ENCODE measurements around the gene CXorf49.
"Not testable (repeated sequence)": the region's sequence is repeated elsewhere in the genome, so short reads cannot be mapped to it uniquely, and the experiment has no call there.

The CXorf49 gene

DNA sequence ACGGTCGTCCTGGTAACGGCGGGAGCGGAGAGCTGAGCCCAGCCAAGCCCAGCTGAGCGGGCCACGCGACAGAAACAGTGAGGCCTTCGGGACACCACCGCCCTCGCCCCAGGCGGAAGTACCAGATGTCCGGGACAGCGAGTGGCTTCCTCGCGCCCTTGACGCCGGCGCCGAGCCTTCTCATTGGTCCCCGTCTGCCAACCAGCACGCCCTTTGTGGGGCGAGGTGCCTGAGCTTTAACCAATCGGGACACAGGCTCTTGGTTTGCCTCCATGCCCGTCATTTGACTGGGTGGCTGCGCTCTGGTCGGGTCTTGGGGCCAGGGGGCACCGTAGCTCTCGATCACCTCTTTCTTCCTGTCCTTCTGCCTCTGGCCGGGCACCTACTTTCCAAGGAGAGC is at the start of gene CXorf49:
Gene CXorf49 (minus strand): TSS at position 101 of the 400 bp plus-strand sequence. CDS start 134 bp downstream, outside the sequence.
- DNase-seq, result not testable (repeated sequence)

DNA sequence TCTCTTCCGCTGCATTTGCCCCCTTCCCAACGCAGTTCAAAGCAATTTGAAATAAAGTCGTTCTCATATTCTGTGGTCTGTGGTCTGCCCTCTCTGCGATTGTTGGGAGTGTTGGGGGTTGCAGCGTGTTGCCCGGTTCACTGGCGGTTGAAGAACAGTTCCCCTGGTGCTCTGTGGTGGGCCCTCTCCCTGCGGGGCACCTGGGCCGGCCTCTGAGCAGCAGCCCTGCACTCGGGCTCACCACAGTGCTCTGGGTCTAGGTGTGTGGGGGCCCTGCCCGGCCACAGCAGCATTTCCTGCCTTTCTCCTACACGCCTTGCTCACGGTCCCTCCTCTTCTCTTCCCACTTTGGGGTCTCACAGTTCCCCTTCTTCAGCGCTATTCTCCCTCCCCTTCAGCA is 49.0 kb upstream of the CXorf49 start:
- not testable (repeated sequence) for DNase-seq

- DNase-seq, result not testable (repeated sequence)
Measured at GRCh38 chrX:71765613-71766012, 47.5 kb upstream of the CXorf49 start.

GRCh38 chrX:71764832-71765231 is 46.7 kb upstream of the CXorf49 start:
- not testable (repeated sequence) for DNase-seq

DNA sequence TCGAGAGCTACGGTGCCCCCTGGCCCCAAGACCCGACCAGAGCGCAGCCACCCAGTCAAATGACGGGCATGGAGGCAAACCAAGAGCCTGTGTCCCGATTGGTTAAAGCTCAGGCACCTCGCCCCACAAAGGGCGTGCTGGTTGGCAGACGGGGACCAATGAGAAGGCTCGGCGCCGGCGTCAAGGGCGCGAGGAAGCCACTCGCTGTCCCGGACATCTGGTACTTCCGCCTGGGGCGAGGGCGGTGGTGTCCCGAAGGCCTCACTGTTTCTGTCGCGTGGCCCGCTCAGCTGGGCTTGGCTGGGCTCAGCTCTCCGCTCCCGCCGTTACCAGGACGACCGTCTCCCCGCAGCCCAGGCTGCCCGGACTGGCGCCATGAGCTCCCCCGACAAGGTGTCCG is 45.0 kb upstream of the CXorf49 start, which contains the start of gene CXorf49B:
Gene CXorf49B (plus strand): TSS at position 301 of the 400 bp plus-strand sequence. CDS start 75 bp downstream, at position 376.
- not testable (repeated sequence) for DNase-seq

DNA sequence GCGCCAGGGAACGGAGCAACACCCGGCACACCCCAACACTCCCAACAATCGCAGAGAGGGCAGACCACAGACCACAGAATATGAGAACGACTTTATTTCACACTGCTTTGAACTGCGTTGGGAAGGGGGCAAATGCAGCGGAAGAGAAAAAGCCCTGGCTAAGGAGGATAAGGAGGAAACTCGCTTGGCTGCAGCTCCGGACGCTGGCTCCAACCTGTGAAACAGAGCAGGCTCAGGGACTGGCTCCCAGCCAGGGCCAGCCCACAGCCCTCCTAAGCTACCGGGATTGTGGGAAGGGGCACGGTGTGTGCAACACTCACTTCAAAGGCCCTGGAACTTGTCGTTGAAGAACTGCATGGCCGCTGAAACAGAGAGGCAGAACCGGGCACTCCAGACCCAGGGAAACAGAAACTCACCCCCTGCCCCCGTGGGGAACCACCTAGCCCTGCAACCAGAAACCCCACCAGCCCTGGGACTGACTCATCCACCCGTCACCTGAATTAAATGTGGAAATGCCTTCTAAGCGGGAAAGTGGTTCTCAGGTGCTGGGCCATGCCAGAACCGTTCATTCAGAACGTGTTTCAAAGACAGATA is 42.7 kb upstream of the CXorf49 start:
- DNase-seq, result not testable (repeated sequence)

DNA sequence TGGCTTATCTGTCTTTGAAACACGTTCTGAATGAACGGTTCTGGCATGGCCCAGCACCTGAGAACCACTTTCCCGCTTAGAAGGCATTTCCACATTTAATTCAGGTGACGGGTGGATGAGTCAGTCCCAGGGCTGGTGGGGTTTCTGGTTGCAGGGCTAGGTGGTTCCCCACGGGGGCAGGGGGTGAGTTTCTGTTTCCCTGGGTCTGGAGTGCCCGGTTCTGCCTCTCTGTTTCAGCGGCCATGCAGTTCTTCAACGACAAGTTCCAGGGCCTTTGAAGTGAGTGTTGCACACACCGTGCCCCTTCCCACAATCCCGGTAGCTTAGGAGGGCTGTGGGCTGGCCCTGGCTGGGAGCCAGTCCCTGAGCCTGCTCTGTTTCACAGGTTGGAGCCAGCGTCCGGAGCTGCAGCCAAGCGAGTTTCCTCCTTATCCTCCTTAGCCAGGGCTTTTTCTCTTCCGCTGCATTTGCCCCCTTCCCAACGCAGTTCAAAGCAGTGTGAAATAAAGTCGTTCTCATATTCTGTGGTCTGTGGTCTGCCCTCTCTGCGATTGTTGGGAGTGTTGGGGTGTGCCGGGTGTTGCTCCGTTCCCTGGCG is 2.3 kb upstream of the CXorf49 start:
- DNase-seq, result not testable (repeated sequence)

DNA sequence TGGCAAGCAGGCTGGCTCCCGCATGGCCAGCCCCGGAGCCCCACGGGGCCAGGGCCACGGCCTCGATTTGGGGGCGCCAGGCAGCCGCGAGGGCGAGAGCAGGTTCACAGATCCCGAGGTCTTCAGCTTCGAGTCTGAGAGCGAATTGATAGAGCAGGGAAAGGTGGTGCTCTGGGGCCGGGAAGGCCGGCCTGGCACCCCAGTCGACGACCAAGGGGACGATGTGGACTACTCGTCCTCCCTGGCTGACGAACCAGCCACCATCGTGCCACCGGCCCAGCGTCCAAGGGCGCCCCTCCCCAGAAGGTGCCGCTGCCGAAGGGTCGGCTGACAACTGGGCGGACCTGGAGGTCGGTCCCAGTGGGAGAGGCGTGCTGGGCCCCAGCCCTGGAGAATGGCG is 1.1 kb upstream of the CXorf49 start:
- DNase-seq, result not testable (repeated sequence)

GRCh38 chrX:71716323-71716722 is 1.8 kb downstream of the CXorf49 start:
- DNase-seq, result not testable (repeated sequence)

DNA sequence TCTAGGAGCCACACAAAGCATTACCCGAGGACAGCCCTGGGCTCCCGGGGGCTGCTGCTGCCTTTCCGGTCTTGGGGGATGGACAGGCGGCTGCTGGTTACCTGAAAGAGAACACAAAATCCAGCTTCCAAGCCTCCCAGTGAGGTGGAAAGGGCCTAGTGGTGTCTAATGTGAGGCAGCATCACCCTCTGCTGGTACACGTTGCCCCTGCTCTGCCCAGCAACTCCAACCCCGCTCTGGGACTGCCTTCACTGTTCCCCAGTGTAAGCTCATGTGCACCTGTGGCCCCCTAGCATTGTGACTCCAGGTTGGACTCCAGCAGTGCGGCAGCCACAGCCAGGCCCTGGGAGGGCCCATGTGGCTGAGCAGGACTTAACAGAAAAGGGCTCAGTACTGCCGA is 2.5 kb downstream of the CXorf49 start:
- not testable (repeated sequence) for DNase-seq

GRCh38 chrX:71714064-71714463 is 4.0 kb downstream of the CXorf49 start:
- DNase-seq, result not testable (repeated sequence)

- not testable (repeated sequence) for DNase-seq
Measured at GRCh38 chrX:71702853-71703252, 15.2 kb downstream of the CXorf49 start.

DNA sequence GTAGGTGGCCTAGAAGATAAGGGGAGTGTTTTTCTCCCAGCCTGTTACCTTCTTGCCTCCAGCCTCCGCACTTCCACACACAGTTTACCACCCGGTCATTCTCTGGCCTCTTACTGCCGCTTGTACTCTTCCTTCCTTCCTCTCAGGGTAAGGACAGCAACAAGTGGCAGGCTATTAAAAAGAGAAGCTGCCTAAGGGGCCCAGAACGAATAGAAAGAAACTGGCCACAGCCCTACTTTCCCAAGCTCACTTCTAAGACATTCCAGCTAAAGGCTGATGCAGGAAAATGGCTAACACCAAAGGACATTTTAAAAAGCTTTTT is 19.1 kb downstream of the CXorf49 start:
- not testable (repeated sequence) for DNase-seq

DNA sequence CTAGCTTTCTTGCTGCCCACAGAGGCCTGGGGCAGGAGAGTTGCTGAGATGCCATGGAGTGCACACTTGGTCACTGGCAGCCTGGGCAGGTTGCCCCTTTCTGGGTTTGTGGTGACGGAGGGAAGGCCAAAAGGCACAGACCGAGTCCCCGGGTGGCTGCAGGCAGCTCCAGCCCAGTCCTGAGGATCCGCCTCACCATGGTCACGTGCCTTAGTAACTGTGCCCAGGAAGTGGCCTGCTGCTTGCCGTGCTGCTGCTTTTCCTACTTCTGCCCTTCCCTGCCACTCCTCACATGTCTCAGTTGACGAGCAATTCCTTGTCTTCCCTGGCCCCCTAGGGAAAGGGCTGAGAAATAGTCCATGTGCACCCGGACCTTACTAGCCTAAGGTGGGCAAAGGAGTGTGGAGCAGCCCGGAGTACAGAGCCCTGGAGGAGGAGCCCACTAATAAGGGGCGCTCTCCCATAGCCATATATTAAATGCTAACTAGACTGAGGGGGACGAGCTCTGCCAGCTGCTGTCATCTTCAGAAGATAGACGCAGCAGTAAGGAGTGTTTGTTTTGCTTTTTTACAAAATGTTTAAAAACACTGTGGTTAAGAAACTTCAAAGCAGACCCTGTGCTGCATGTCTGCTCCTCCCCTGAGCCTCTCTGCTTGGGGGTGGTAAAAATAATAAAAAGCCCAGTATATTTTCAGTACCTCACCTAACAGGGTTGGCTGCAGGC is 19.6 kb downstream of the CXorf49 start:
- not testable (repeated sequence) for DNase-seq

DNA sequence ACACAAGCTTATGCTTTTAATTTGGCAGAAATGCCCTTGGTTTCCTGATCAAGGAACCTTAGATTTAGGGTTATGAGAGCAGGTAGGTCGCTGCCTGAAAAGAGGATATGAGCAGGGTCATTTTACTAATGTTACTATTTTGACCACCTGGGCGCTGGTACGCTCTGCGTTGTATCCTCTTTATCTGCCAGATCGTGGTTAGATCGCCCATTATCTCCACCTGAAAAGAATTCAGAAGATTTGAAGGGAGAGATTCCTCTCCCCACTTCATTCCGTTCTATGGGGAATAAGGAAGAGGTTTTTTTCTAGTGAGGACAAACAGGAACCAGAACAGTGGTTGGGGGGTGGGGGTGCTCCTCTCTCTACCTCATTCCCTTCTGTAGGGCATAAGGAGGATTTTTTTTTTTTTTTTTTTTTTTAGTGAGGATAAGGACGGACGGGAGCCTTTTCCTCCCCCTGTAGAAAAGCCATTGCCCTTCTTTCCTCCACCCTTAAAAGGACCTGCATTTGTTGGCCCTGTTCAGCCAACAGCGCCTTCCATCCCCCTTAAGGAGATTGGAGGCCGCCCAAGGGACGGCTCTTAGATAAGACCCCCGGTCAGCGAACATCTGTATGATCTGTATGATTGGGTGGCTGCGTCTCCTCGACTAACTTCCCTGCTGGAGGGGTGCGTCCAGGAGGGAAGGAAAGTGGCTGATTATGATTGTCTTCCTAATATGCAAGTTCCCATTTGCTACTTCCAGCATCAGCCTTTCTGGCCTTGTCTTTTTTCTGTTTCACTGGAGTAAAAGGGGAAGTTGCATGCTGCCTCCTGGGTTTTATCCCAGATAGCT is 20.4 kb downstream of the CXorf49 start:
- DNase-seq, result not testable (repeated sequence)

DNA sequence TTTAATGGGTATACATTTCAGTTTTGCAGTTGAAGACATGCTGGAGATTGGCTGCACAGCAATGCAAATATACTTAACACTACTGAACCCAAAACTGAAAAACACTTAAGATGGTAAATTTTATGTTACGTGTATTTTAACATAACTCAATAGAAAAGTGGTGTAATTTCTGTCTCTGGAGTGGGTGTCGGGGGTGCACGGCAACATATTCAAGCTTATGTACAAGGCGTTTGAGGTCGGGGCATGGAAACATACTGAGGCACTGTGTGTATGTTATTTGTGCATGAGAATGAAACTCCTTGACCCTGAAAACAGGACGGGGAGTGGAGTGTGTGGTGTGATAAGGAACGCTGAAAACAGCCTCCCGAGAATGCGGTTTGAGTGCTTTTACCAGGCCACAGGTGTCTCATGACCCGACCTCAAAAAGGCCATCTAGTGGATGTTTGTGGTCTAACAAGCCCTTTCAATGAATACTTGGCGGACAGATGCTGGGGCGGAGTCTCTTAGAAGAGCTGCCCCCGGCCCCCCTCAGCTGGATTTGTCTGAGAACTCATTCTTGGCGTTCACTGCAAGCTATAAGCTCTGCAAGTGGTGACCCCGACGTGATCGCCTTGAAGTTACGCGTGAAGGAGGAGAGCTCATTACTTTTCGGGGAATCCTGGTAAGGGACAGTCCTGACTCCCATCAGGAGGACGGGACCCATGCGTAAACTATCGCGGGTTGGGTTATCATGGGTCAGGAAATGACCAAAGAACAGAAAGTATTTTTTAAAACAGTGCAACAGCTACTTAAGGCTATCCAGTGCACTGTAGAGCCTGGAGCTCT is 21.2 kb downstream of the CXorf49 start:
- not testable (repeated sequence) for DNase-seq

DNA sequence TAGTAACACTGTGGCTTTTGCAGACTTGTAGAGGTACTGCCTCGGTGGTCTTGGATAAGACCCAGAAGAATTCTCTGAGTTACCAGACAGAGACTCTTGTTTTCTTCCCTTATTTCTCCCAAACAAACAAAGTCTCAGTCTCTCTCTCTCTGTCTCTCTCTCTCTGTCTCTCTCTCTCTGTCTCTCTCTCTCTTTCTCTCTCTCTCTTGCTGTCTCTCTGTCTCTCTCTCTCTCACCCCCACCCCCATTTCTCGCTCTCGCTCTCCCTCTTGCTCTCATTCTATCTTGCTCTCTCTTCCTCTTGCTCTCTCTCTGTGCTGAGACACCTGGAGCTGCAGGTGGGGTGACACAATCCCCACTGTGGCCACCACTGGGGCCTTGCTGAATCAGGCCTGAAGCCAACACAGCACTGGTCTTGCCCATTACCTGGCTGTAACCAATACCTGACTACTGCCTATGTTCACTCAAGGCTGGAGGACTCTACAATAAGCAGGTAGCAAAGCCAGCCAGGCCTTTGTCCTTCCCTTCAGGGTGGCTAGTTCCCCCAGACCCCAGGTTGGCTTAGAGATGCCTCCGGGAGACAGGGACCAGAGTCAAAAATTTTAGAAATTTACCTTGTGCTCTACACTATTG is 38.4 kb downstream of the CXorf49 start:
- no peak for DNase-seq

DNA sequence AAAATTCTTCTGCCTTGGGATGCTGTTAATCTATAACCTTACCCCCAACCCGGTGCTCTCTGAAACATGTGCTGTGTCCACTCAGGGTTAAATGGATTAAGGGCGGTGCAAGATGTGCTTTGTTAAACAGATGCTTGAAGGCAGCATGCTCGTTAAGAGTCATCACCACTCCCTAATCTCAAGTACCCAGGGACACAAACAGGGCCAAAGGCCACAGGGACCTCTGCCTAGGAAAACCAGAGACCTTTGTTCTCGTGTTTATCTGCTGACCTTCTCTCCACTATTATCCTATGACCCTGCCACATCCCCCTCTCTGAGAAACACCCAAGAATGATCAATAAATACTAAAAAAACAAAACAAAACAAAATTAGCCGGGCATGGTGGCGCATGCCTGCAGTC is 40.9 kb downstream of the CXorf49 start:
- DNase-seq, result not testable (repeated sequence)

DNA sequence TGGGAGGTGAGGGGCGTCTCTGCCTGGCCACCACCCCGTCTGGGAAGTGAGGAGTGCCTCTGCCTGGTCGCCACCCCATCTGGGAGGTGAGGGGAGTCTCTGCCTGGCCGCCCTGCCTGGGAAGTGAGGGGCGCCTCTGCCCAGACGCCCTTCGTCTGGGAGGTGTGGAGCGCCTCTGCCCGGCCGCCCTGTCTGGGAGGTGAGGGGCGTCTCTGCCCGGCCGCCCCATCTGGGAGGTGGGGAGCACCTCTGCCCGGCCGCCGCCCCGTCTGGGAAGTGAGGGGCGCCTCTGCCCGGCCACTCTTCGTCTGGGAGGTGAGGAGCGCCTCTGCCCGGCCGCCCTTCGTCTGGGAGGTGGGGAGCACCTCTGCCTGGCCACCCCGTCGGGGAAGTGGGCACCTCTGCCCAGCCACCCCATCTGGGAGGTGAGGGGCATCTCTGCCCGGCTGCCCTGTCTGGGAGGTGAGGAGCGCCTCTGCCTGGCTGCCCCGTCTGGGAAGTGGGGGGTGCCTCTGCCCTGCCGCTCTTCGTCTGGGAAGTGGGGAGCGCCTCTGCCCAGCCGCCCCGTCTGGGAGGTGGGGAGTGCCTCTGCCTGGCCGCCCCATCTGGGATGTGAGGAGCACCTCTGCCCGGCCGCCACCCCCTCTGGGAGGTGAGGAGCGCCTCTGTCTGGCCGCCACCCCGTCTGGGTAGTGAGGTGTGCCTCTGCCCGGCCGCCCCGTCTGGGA is 41.9 kb downstream of the CXorf49 start:
- not testable (repeated sequence) for DNase-seq

DNA sequence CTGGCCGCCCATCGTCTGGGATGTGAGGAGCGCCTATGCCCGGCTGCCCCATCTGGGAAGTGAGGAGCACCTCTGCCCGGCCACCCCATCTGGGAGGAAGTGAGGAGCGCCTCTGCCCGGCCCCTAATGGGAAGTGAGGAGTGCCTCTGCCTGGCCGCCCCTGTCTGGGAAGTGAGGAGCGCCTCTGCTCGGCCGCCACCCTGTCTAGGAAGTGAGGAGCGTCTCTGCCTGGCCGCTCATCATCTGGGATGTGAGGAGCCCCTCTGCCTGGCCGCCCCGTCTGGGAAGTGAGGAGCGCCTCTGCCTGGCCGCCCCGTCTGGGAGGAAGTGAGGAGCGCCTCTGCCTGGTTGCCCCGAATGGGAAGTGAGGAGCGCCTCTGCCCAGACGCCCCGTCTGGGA is 42.4 kb downstream of the CXorf49 start:
- DNase-seq, result not testable (repeated sequence)

- DNase-seq, result no peak
Measured at GRCh38 chrX:71671938-71672337, 46.1 kb downstream of the CXorf49 start.

Data from midbrain (tissue), 1 donor.